Activated naive CD4-positive, alpha-beta T cell treated with anti-CD3 and anti-CD28 coated beads for 36 hours (primary cell): ENCODE results near the gene FLAD1. TPM values are rescaled to one million over a fixed set of nuclear protein-coding genes. Genes with fewer than 3 reads are reported as not detected.

Experiments used
- CTCF ChIA-PET: fragments of 350-600 bp; sonication (Branson Sonifier 250); formaldehyde crosslinking; loops from one replicate; lab custom pipeline; 2021; ENCODE audit warnings: antibody characterized with exemption; lab: Charles Lee
- DNase-seq: peaks from one replicate; pipeline ENCODE4 v3.0.0-alpha.2; 2020
- H3K27ac Mint-ChIP-seq: one replicate; pipeline ENCODE4 v1.8.0; 2021; ENCODE audit warnings: mild to moderate bottlenecking, mixed read lengths
- H3K27me3 Mint-ChIP-seq: one replicate; pipeline ENCODE4 v1.8.0; 2021; ENCODE audit warnings: low read depth, mixed read lengths
- H3K36me3 Mint-ChIP-seq: one replicate; pipeline ENCODE4 v1.8.0; 2021; ENCODE audit warnings: low read depth, mixed read lengths
- H3K4me1 Mint-ChIP-seq: one replicate; pipeline ENCODE4 v1.8.0; 2021; ENCODE audit warnings: low read depth, mixed read lengths
- H3K4me3 Mint-ChIP-seq: one replicate; pipeline ENCODE4 v1.8.0; 2021; ENCODE audit warnings: mild to moderate bottlenecking, moderate library complexity, mixed read lengths
- H3K9me3 Mint-ChIP-seq: one replicate; pipeline ENCODE4 v1.8.0; 2021; ENCODE audit warnings: mixed read lengths
- intact Hi-C: fragments of 100-400 bp; cut with micrococcal nuclease; formaldehyde crosslinking; loops from one replicate; pipeline ENCODE4 v1.15.1; 2023
- total RNA-seq, 2 experiments: library from RNA; stranded (reverse); gene quantifications; one replicate each; pipeline ENCODE4 v1.2.3, GENCODE V29; 2021

FLAD1 gene
- total RNA-seq, 2 experiments from 2014 or later: 27.2 to 30.0 TPM

- Mint-ChIP-seq H3K9me3 (no peaks in the 10 kb centered on the region), H3K27me3 (no peaks in the 10 kb centered on the region), H3K4me1 (peaks cover 73% of the 10 kb centered on the region), H3K27ac (peak overlapping the region; percentile 98), H3K4me3 (peak overlapping the region; percentile 97), H3K36me3 (peaks cover 40% of the 10 kb centered on the region)
- intact Hi-C loops: loop anchor here (1.0 kb wide), 1 partner anchor 9 kb away; no protein-coding TSS in a partner anchor
- CTCF ChIA-PET: interaction anchor here (0.7 to 2.6 kb wide), 4 partner anchors 9 to 40 kb away, joined by 3 to 13 read pairs (median 4); no protein-coding TSS in a partner anchor
- DNase-seq: peak; percentile 63
These were observed 27.2 kb downstream of the FLAD1 start for GRCh38 chr1:155010211-155010918.

GRCh38 chr1:155011004-155011416 is 27.9 kb downstream of the FLAD1 start:
- H3K4me3 Mint-ChIP-seq: peak overlapping the region; percentile 97
- no peak for DNase-seq

GRCh38 chr1:155011437-155012025 is 28.4 kb downstream of the FLAD1 start:
- CTCF ChIA-PET: interaction anchor here (0.9 to 2.6 kb wide), 2 partner anchors 8 to 12 kb away, joined by 3 to 13 read pairs; no protein-coding TSS in a partner anchor
- Mint-ChIP-seq H3K9me3 (no peaks in the 10 kb centered on the region), H3K36me3 (peaks cover 52% of the 10 kb centered on the region), H3K27me3 (no peaks in the 10 kb centered on the region), H3K4me3 (peak overlapping the region; percentile 97), H3K27ac (peak overlapping the region; percentile 98), H3K4me1 (peaks cover 73% of the 10 kb centered on the region)
- intact Hi-C loops: no loop called here
- DNase-seq: no peak

More at GRCh38 chr1:155011004-155011416, 27.9 kb downstream of the FLAD1 start:
- CTCF ChIA-PET: interaction anchor here (0.7 to 2.6 kb wide), 4 partner anchors 9 to 40 kb away, joined by 3 to 13 read pairs (median 4); no protein-coding TSS in a partner anchor
- Mint-ChIP-seq H3K27me3 (no peaks in the 10 kb centered on the region), H3K9me3 (no peaks in the 10 kb centered on the region), H3K36me3 (peaks cover 47% of the 10 kb centered on the region), H3K4me1 (peaks cover 73% of the 10 kb centered on the region), H3K27ac (peak overlapping the region; percentile 98)
- intact Hi-C loops: no loop called here

GRCh38 chr1:155012026-155012546 is 28.9 kb downstream of the FLAD1 start:
- no peaks in the 10 kb centered on the region for H3K9me3 Mint-ChIP-seq
- CTCF ChIA-PET: interaction anchor here (0.8 to 2.7 kb wide), 6 partner anchors 9 to 73 kb away, joined by 3 to 9 read pairs (median 3); partner anchors contain the start of gene PBXIP1
- H3K36me3 Mint-ChIP-seq: peaks cover 55% of the 10 kb centered on the region
- no peaks in the 10 kb centered on the region for H3K27me3 Mint-ChIP-seq
- H3K4me1 Mint-ChIP-seq: peaks cover 68% of the 10 kb centered on the region
- intact Hi-C loops: no loop called here
- peak; percentile 71 for DNase-seq
- H3K27ac Mint-ChIP-seq: peak overlapping the region; percentile 89
- peak overlapping the region; percentile 97 for H3K4me3 Mint-ChIP-seq

GRCh38 chr1:155012776-155013602 is 29.8 kb downstream of the FLAD1 start:
- H3K4me1 Mint-ChIP-seq: peaks cover 66% of the 10 kb centered on the region
- H3K9me3 Mint-ChIP-seq: no peaks in the 10 kb centered on the region
- H3K4me3 Mint-ChIP-seq: peak overlapping the region; percentile 25
- intact Hi-C loops: no loop called here
- CTCF ChIA-PET: interaction anchor here (0.6 to 2.7 kb wide), 10 partner anchors 10 to 357 kb away, joined by 3 to 9 read pairs (median 3); partner anchors contain the start of gene PBXIP1
- no peaks in the 10 kb centered on the region for H3K27me3 Mint-ChIP-seq
- DNase-seq: no peak
- H3K27ac Mint-ChIP-seq: peak overlapping the region; percentile 89
- H3K36me3 Mint-ChIP-seq: peaks cover 55% of the 10 kb centered on the region

- H3K27ac Mint-ChIP-seq: peak overlapping the region; percentile 89
- CTCF ChIA-PET: interaction anchor here (1.0 to 2.7 kb wide), 6 partner anchors 10 to 78 kb away, joined by 3 to 9 read pairs (median 4); partner anchors contain the start of gene FLAD1
- H3K4me3 Mint-ChIP-seq: peak overlapping the region; percentile 42
- peak; percentile 45 for DNase-seq
- H3K27me3 Mint-ChIP-seq: no peaks in the 10 kb centered on the region
- peaks cover 55% of the 10 kb centered on the region for H3K36me3 Mint-ChIP-seq
- intact Hi-C loops: no loop called here
- H3K9me3 Mint-ChIP-seq: no peaks in the 10 kb centered on the region
- H3K4me1 Mint-ChIP-seq: peaks cover 68% of the 10 kb centered on the region
These were observed 30.5 kb downstream of the FLAD1 start for GRCh38 chr1:155013632-155014031.

- CTCF ChIA-PET: interaction anchor here (0.9 to 3.6 kb wide), 13 partner anchors 9 to 79 kb away, joined by 3 to 37 read pairs (median 4); partner anchors contain the start of genes ADAM15 and FLAD1
- intact Hi-C loops: no loop called here
- no peaks in the 10 kb centered on the region for H3K27me3 Mint-ChIP-seq
- H3K9me3 Mint-ChIP-seq: no peaks in the 10 kb centered on the region
- no peak overlapping the region for H3K27ac Mint-ChIP-seq
- no peak for DNase-seq
- no peak overlapping the region for H3K4me3 Mint-ChIP-seq
- peaks cover 80% of the 10 kb centered on the region for H3K4me1 Mint-ChIP-seq
- H3K36me3 Mint-ChIP-seq: peaks cover 47% of the 10 kb centered on the region
These were observed 31.8 kb downstream of the FLAD1 start for GRCh38 chr1:155014709-155015508.

GRCh38 chr1:155015527-155016230 is 32.5 kb downstream of the FLAD1 start:
- Mint-ChIP-seq H3K27ac (peak overlapping the region; percentile 85), H3K9me3 (no peaks in the 10 kb centered on the region), H3K27me3 (no peaks in the 10 kb centered on the region), H3K4me1 (peaks cover 78% of the 10 kb centered on the region), H3K4me3 (peak overlapping the region; percentile 40), H3K36me3 (peaks cover 41% of the 10 kb centered on the region)
- peak; percentile 18 for DNase-seq
- intact Hi-C loops: loop anchor here (2.0 kb wide), 2 partner anchors 35 to 69 kb away; partner anchors contain the start of gene ADAM15
- CTCF ChIA-PET: interaction anchor here (1.2 to 4.1 kb wide), 13 partner anchors 8 to 69 kb away, joined by 3 to 37 read pairs (median 4); partner anchors contain the start of genes ADAM15, FLAD1 and ZBTB7B

- intact Hi-C loops: loop anchor here (2.0 kb wide), 2 partner anchors 34 to 68 kb away; partner anchors contain the start of gene ADAM15
- H3K4me3 Mint-ChIP-seq: peak overlapping the region; percentile 40
- H3K27ac Mint-ChIP-seq: peak overlapping the region; percentile 85
- H3K36me3 Mint-ChIP-seq: peaks cover 36% of the 10 kb centered on the region
- peaks cover 73% of the 10 kb centered on the region for H3K4me1 Mint-ChIP-seq
- peak; percentile 63 for DNase-seq
- no peaks in the 10 kb centered on the region for H3K9me3 Mint-ChIP-seq
- no peaks in the 10 kb centered on the region for H3K27me3 Mint-ChIP-seq
- CTCF ChIA-PET: interaction anchor here (0.7 to 4.1 kb wide), 18 partner anchors 8 to 157 kb away, joined by 3 to 37 read pairs (median 4); partner anchors contain the start of genes ADAM15, FLAD1, KRTCAP2 and PMVK
These were observed 33.2 kb downstream of the FLAD1 start for GRCh38 chr1:155016231-155016831.
